Measurements from ENCODE around the gene ATP5F1B. TPM values are rescaled to one million over a fixed set of nuclear protein-coding genes. Genes with fewer than 3 reads are reported as not detected.

The ATP5F1B gene
- polyA plus RNA-seq, 2 of the 4 experiments (the other 2 are of a cell fraction): 778 to 1,500 TPM

- ChIA-PET CTCF (interaction anchor here (1.0 to 21.2 kb wide), 8 partner anchors 10 to 95 kb away, joined by 3 to 282 read pairs (median 10); partner anchors contain the start of gene BAZ2A), POLR2A (no interaction called here)
- Histone ChIP-seq H3K4me3 (no peak overlapping the region), H3K4me2 (no peak overlapping the region), H3K4me1 (0 out of 3 replicates have a peak, but pooled peaks cover 4% of the 10 kb centered on the region), H3K27ac (no peak overlapping the region), H3K9me3 (no peaks in the 10 kb centered on the region)
- no peak for ATAC-seq
- no peak for TF ChIP-seq RARB (CRISPR knock-in tag; IDR thresholded peaks at IDR 0.05)
- no peak for DNase-seq (ENCODE audit: low read depth in 1 of 2, low spot score in 1 of 2)
- no peak for FAIRE-seq
These were observed 53.8 kb downstream of the ATP5F1B start for GRCh38 chr12:56591961-56592360.

- TF ChIP-seq TP53 (CRISPR knock-in tag; IDR thresholded peaks at IDR 0.05) (no peak), ZFP36 (IDR thresholded peaks at IDR 0.05; ENCODE audit: borderline replicate concordance, partially characterized antibody) (no peak), CHD4 (IDR thresholded peaks at IDR 0.05; ENCODE audit: borderline replicate concordance) (no peak), CTCF (IDR thresholded peaks at IDR 0.05) (no peak), JUN (IDR thresholded peaks at IDR 0.05) (no peak), BHLHE40 (IDR thresholded peaks at IDR 0.05; ENCODE audit: low read depth, low read length) (no peak), BCL3 (IDR thresholded peaks at IDR 0.05) (no peak)
- H3K4me2 ChIP-seq: no peak overlapping the region
- 84% methylated on average over 5 of the region's 5 CpGs for WGBS (ENCODE audit: missing lambda C conversion rate)
- H3K4me1 ChIP-seq: 0 out of 3 replicates have a peak, but pooled peaks cover 4% of the 10 kb centered on the region
- ATAC-seq (peak in 1 of 2 experiments; percentile 11; a peak in 2 of 6 replicates), FAIRE-seq (no peak), DNase-seq (ENCODE audit: low read depth in 1 of 2, low spot score in 1 of 2) (no peak)
- no peak overlapping the region for H3K27ac ChIP-seq
- no peaks in the 10 kb centered on the region for H3K9me3 ChIP-seq
- ChIA-PET CTCF (interaction anchor here (0.6 to 21.2 kb wide), 16 partner anchors 8 to 94 kb away, joined by 3 to 282 read pairs (median 6); partner anchors contain the start of genes BAZ2A and RBMS2), POLR2A (no interaction called here)
- no peak overlapping the region for H3K4me3 ChIP-seq
These were observed 54.7 kb downstream of the ATP5F1B start for GRCh38 chr12:56591126-56591525.

GRCh38 chr12:56590237-56590830 lies 55.5 kb downstream of the ATP5F1B start:
- CTCF ChIA-PET: interaction anchor here (0.6 to 21.2 kb wide), 22 partner anchors 9 to 522 kb away, joined by 3 to 282 read pairs (median 4); partner anchors contain the start of genes BAZ2A and RBMS2
- no peak overlapping the region for H3K27ac ChIP-seq
- DNase-seq (ENCODE audit: low read depth in 1 of 2, low spot score in 1 of 2): peak in 1 of 2 experiments; percentile 47
- no peak overlapping the region for H3K4me3 ChIP-seq
- H3K4me1 ChIP-seq: 0 out of 3 replicates have a peak, but pooled peaks cover 4% of the 10 kb centered on the region
- FAIRE-seq: no peak
- POLR2A ChIA-PET: interaction anchor here (0.6 kb wide), 1 partner anchor 69 kb away, joined by 4 read pairs; the partner anchor contains the start of gene RBMS2
- H3K9me3 ChIP-seq: no peaks in the 10 kb centered on the region
- 65% methylated on average over 3 of the region's 3 CpGs for WGBS (ENCODE audit: missing lambda C conversion rate)
- no peak overlapping the region for H3K4me2 ChIP-seq
- TF ChIP-seq CHD2 (IDR thresholded peaks at IDR 0.05; ENCODE audit: low read length, partially characterized antibody): no peak
- TF ChIP-seq EHF (CRISPR knock-in tag; IDR thresholded peaks at IDR 0.05): no peak
- peak; percentile 42; the same call in 1 of the 3 replicates for TF ChIP-seq CTCF (IDR thresholded peaks at IDR 0.05)
- no peak for TF ChIP-seq CEBPB (IDR thresholded peaks at IDR 0.05)
- TF ChIP-seq EHMT2 (IDR thresholded peaks at IDR 0.05; ENCODE audit: low read depth): no peak
- no peak for TF ChIP-seq CBX8 (IDR thresholded peaks at IDR 0.05)
- TF ChIP-seq MAZ (IDR thresholded peaks at IDR 0.05; ENCODE audit: borderline replicate concordance, low read depth, low read length): no peak
- TF ChIP-seq RAD21 (conservative IDR thresholded peaks at IDR 0.05 in 1 of 2, IDR thresholded peaks at IDR 0.05 in 1 of 2): peak; percentile 23 to 52; a peak in 2 of 5 replicates
- peak; percentile 37; the same call in 2 of the 3 replicates for TF ChIP-seq SMC3 (IDR thresholded peaks at IDR 0.05)
- peak; percentile 75 to 80 for ATAC-seq
